Smooth muscle cell (in vitro differentiated cells): ENCODE measurements around the gene MACF1. TPM values are rescaled to one million over a fixed set of nuclear protein-coding genes. Genes with fewer than 3 reads are reported as not detected.
"Not testable (repeated sequence)": the region's sequence is repeated elsewhere in the genome, so short reads cannot be mapped to it uniquely, and the experiment has no call there.

ENCODE experiments used
- DNase-seq: peaks from one replicate; lab custom pipeline; 2025; ENCODE audit not compliant: unreplicated experiment; lab: John Stamatoyannopoulos, UW
- H2AFZ ChIP-seq: fragments of 200-600 bp; sonication (generic); 2 replicates; pipeline ENCODE4 v1.6.0; 2016; ENCODE audit warnings: antibody characterized with exemption, low read depth, mild to moderate bottlenecking
- H3F3A ChIP-seq: fragments of 200-600 bp; sonication (generic); 2 replicates; pipeline ENCODE4 v1.6.0; 2017; ENCODE audit warnings: antibody characterized with exemption, low read depth
- H3K27ac ChIP-seq: fragments of 200-600 bp; sonication (generic); 2 replicates; pipeline ENCODE4 v1.5.1; 2016; ENCODE audit warnings: low read depth, mild to moderate bottlenecking
- H3K27me3 ChIP-seq: fragments of 200-600 bp; sonication (generic); 2 replicates; pipeline ENCODE4 v1.6.1; 2016; ENCODE audit warnings: low read depth, mild to moderate bottlenecking
- H3K36me3 ChIP-seq: fragments of 200-600 bp; sonication (generic); 2 replicates; pipeline ENCODE4 v1.5.1; 2016; ENCODE audit warnings: low read depth
- H3K4me1 ChIP-seq: fragments of 200-600 bp; sonication (generic); 2 replicates; pipeline ENCODE4 v1.5.1; 2016; ENCODE audit warnings: low read depth
- H3K4me2 ChIP-seq: fragments of 200-600 bp; sonication (generic); 2 replicates; pipeline ENCODE4 v1.6.0; 2016; ENCODE audit warnings: mild to moderate bottlenecking
- H3K4me3 ChIP-seq: fragments of 200-600 bp; sonication (generic); 2 replicates; pipeline ENCODE4 v1.5.1; 2016; ENCODE audit warnings: mild to moderate bottlenecking
- H3K79me2 ChIP-seq: fragments of 200-600 bp; sonication (generic); 2 replicates; pipeline ENCODE4 v1.6.0; 2016; ENCODE audit warnings: low read depth, mild to moderate bottlenecking
- H3K9ac ChIP-seq: fragments of 200-600 bp; sonication (generic); 2 replicates; pipeline ENCODE4 v1.6.0; 2016; ENCODE audit warnings: low read depth
- H3K9me3 ChIP-seq: fragments of 200-600 bp; sonication (generic); replicated peaks from 2 replicates; pipeline ENCODE4 v1.5.1; 2016; ENCODE audit warnings: low read depth
- H4K20me1 ChIP-seq: fragments of 200-600 bp; sonication (generic); 2 replicates; pipeline ENCODE4 v1.6.0; 2016; ENCODE audit warnings: low read depth
- WGBS: methylation state at CpG from one replicate; pipeline ENCODE4 v1.1.7; 2016; ENCODE audit warnings: low lambda C conversion rate; 5-methylcytosine and 5-hydroxymethylcytosine counted together
- polyA plus RNA-seq: library from polyadenylated mRNA; unstranded; fragments of >200 nt; fragmentation: Nextera tagmentation; extraction: Ambion mirVana; gene quantifications from 2 replicates; pipeline ENCODE4 v1.2.1, GENCODE V29; 2016
- total RNA-seq: library from RNA; depleted of rRNA; stranded (reverse); fragments of >200 nt; gene quantifications from 2 replicates; pipeline ENCODE4 v1.2.3, GENCODE V29; 2014
- TF ChIP-seq, protein P1 (sequence below): fragments of 200-600 bp; sonication (generic); IDR thresholded peaks from 2 replicates; pipeline ENCODE4 v1.5.1; 2017; ENCODE audit warnings: borderline replicate concordance, mild to moderate bottlenecking, antibody characterized with exemption; ENCODE audit not compliant: insufficient read depth, poor library complexity, severe bottlenecking

The MACF1 gene
- total and polyA plus RNA-seq, 2 experiments from 2014 or later: 36.9 to 195 TPM

DNA sequence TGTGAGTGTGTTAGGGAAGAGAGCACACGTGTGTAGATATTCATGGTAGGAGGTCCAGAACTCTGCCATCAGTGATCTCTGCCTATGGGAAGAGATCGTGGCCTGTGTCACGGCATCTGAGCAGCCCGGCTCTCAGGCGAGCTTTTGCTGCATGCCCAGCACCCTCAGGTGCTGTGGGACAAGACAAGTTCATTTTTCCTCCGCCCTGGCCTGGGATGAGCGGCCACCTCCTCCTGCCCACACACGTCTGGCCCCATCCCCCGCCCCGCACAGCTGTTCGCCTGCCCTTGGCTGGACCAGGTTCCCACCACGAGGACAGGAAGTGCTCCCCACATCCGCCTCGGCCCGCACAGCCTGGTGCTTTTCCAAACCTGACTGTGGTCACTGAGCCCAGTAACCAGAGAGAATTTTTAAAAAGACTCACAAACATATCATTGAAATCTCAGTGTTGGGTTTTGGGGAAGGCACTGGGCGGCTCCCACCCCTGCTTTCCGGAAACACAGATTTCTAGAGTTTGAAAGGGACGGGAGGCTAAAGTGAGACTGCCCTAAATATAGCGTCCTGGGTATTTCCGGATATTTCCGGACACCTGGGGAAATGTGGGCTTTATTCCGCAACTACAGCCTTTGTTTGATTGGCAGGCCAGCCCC lies 305.0 kb downstream of the MACF1 start:
- H3K27ac ChIP-seq: no peak overlapping the region
- H3K27me3 ChIP-seq: peaks cover 4% of the 10 kb centered on the region
- H3K9ac ChIP-seq: no peak overlapping the region
- no peak overlapping the region for H2AFZ ChIP-seq
- H3F3A ChIP-seq: no peaks in the 10 kb centered on the region
- no peaks in the 10 kb centered on the region for H3K9me3 ChIP-seq
- TF ChIP-seq, protein P1, sequence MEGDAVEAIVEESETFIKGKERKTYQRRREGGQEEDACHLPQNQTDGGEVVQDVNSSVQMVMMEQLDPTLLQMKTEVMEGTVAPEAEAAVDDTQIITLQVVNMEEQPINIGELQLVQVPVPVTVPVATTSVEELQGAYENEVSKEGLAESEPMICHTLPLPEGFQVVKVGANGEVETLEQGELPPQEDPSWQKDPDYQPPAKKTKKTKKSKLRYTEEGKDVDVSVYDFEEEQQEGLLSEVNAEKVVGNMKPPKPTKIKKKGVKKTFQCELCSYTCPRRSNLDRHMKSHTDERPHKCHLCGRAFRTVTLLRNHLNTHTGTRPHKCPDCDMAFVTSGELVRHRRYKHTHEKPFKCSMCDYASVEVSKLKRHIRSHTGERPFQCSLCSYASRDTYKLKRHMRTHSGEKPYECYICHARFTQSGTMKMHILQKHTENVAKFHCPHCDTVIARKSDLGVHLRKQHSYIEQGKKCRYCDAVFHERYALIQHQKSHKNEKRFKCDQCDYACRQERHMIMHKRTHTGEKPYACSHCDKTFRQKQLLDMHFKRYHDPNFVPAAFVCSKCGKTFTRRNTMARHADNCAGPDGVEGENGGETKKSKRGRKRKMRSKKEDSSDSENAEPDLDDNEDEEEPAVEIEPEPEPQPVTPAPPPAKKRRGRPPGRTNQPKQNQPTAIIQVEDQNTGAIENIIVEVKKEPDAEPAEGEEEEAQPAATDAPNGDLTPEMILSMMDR: no peak
- no peaks in the 10 kb centered on the region for H3K79me2 ChIP-seq
- WGBS: 89% methylated on average over 19 of the region's 22 CpGs
- H4K20me1 ChIP-seq: no peaks in the 10 kb centered on the region
- H3K36me3 ChIP-seq: no peaks in the 10 kb centered on the region
- no peaks in the 10 kb centered on the region for H3K4me1 ChIP-seq
- H3K4me2 ChIP-seq: no peak overlapping the region
- no peak overlapping the region for H3K4me3 ChIP-seq
- DNase-seq: no peak

DNA sequence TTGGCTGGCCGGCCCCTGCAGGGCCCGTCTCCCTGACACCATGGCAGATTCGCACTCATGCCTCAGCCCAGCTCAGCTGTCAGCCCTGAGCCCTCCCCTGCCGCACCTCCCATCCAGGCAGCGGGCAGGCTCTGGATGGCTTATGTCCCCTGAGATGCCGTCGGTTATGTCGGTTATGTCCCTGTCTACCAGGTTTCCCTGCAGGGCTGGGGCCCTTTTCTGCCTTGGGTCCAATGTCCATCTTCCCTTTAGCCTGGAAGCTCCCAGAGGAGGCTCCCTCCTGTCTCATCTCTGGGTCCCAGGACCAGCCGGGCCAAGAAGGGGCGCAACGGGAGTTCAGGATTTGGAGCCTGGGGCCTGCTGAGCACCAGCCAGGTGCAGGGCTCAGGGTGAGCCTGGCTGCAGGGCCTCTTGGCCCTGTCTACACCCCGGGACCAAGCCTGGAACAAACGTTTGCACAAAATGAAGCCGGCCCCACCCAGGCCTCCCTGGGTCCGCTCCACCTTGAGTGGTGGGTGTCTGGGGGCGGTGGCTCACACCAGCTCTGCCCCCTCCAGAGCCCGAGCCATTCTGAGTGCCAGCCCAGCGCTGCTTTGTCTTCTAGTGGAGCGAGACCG lies 306.2 kb downstream of the MACF1 start:
- H3K27me3 ChIP-seq, H3K4me2 ChIP-seq, H3K36me3 ChIP-seq, H3K9me3 ChIP-seq, DNase-seq, H3K79me2 ChIP-seq, H4K20me1 ChIP-seq, H3K27ac ChIP-seq, H3K4me3 ChIP-seq, H3F3A ChIP-seq, H3K4me1 ChIP-seq, H3K9ac ChIP-seq, H2AFZ ChIP-seq: not testable (repeated sequence)
- 92% methylated on average over 18 of the region's 20 CpGs for WGBS

DNA sequence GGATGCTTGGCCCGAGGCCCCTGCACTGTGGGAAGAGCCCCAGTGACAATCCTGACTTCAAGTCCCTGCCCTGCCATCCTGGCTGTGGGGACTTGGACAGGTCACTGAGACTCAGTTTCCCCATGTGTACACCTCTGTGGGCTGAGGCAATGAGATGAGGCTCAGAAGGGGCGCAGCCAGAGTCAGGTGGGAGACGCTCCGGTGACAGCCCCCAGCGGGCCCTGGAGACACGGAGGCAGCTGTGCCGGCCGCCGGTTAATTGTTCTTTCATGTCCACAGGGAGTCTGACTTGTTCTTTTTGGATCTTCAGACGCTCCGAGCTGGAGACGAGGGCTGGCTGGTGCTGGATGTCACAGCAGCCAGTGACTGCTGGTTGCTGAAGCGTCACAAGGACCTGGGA lies 307.0 kb downstream of the MACF1 start:
- not testable (repeated sequence) for H3F3A ChIP-seq, H3K27ac ChIP-seq, H3K27me3 ChIP-seq, H3K79me2 ChIP-seq, H3K4me2 ChIP-seq, H3K4me1 ChIP-seq, DNase-seq, H3K36me3 ChIP-seq, H2AFZ ChIP-seq, H4K20me1 ChIP-seq, H3K4me3 ChIP-seq, H3K9ac ChIP-seq, H3K9me3 ChIP-seq
- 89% methylated on average over 8 of the region's 13 CpGs for WGBS

DNA sequence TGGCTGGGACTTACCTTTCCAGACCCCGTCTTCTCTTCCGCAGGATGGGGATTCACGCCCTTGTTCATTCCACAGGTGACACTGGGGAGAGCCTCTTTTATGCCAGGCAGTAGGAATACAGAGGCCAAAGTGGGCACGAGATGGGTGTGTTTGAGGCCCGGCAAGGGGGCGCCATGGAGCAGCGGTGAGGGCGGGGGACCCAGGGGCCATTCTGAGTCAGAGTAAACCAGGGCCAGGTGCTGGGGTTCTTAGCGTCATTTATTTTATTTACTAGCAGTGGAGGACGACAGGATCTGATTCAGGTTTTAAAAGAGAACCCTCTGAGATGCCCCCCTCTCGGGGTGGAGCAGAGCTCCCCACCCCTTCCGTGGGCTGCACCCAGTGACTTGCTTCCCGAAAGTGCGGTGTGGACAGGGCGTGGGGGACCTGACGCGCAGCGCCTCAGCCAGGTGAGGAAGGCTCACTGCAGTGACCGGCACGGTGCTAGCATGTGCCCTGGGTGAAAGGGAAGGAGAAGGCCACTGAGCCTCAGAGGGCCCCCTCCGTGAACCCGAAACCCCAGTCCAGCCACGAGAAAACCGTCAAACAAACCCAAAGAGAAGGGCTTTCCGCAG lies 307.8 kb downstream of the MACF1 start:
- not testable (repeated sequence) for H3F3A ChIP-seq, H4K20me1 ChIP-seq, H3K4me3 ChIP-seq, H3K9me3 ChIP-seq, H3K79me2 ChIP-seq, H3K36me3 ChIP-seq, H3K27ac ChIP-seq, H3K9ac ChIP-seq, H3K27me3 ChIP-seq, DNase-seq, H2AFZ ChIP-seq, H3K4me1 ChIP-seq, H3K4me2 ChIP-seq
- no CpG with 5 or more reads among the region's 25 CpGs for WGBS

DNA sequence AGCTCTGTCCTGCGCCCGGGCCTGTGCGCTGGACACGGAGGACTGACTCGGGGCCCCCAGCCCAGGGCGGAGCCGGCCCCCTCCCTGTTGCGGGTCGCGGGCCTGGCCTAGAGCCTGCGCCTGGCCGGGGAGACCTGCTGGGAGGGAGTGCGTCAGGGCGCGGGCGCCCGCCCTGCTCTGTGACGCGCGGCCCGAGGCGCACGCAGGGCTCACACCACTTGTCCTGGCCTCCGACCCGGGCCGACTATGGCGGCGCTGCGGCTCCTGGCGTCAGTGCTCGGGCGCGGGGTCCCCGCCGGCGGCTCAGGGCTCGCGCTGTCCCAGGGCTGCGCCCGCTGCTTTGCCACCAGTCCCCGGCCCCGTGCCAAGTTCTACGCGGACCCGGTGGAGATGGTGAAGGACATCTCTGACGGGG lies 310.2 kb downstream of the MACF1 start:
- not testable (repeated sequence) for H3K36me3 ChIP-seq, H3K9ac ChIP-seq, H3K79me2 ChIP-seq, H3F3A ChIP-seq, H3K27ac ChIP-seq, H3K27me3 ChIP-seq, H3K4me1 ChIP-seq, H4K20me1 ChIP-seq, H3K9me3 ChIP-seq, DNase-seq, H2AFZ ChIP-seq
- H3K4me2 ChIP-seq: peak overlapping the region; percentile 68
- WGBS: 11% methylated on average over 28 of the region's 46 CpGs
- H3K4me3 ChIP-seq: peak overlapping the region; percentile 23

DNA sequence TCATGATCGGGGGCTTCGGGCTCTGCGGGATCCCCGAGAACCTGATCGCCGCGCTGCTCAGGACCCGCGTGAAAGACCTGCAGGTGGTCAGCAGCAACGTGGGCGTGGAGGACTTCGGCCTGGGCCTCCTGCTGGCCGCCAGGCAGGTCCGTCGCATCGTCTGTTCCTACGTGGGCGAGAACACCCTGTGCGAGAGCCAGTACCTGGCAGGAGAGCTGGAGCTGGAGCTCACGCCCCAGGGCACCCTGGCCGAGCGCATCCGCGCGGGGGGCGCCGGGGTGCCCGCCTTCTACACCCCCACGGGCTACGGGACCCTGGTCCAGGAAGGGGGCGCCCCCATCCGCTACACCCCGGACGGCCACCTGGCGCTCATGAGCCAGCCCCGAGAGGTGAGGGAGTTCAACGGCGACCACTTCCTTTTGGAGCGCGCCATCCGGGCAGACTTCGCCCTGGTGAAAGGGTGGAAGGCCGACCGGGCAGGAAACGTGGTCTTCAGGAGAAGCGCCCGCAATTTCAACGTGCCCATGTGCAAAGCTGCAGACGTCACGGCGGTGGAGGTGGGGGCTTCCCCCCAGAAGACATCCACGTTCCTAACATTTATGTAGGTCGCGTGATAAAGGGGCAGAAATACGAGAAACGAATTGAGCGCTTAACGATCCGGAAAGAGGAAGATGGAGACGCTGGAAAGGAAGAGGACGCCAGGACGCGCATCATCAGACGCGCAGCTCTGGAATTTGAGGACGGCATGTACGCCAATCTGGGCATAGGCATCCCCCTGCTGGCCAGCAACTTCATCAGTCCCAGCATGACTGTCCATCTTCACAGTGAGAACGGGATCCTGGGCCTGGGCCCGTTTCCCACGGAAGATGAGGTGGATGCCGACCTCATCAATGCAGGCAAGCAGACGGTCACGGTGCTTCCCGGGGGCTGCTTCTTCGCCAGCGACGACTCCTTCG lies 310.9 kb downstream of the MACF1 start:
- peak overlapping the region; percentile 61 for H3K4me2 ChIP-seq

DNA sequence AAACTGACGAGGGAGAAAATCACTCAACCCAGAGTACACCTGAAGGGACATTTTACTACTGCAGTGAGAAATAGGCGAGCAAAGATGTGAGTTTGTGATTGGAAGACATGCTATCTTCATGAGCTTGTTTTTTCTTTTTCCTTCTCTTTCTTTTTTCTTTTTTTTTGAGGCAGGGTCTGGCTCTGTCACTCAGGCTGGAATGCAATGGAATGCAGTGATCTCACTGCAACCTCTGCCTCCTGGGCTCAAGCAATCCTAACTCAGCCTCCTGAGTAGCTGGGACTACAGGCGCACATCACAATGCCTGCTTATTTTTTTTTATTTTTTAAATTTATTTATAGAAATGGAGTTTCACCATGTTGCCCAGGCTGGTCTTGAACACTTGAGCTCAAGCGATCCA lies 312.3 kb downstream of the MACF1 start:
- not testable (repeated sequence) for H3K36me3 ChIP-seq, DNase-seq, H2AFZ ChIP-seq, H3K4me3 ChIP-seq, H3K9ac ChIP-seq, H3K4me2 ChIP-seq, H3K9me3 ChIP-seq, H4K20me1 ChIP-seq, H3F3A ChIP-seq, H3K27ac ChIP-seq, H3K4me1 ChIP-seq, H3K79me2 ChIP-seq, H3K27me3 ChIP-seq
- 85% methylated on average over 4 of the region's 4 CpGs for WGBS

More for the DNA sequence above, 310.9 kb downstream of the MACF1 start:
- DNase-seq, H3K4me3 ChIP-seq, H4K20me1 ChIP-seq, H3K27me3 ChIP-seq, H3K4me1 ChIP-seq, H3K79me2 ChIP-seq, H3F3A ChIP-seq, H3K36me3 ChIP-seq, H3K27ac ChIP-seq, H2AFZ ChIP-seq, H3K9me3 ChIP-seq, H3K9ac ChIP-seq: not testable (repeated sequence)
- 6% methylated on average over 17 of the region's 78 CpGs for WGBS
